T follicular helper cell (primary cell): ENCODE data around the gene DYRK1A.
"Not testable (repeated sequence)": the region's sequence is repeated elsewhere in the genome, so short reads cannot be mapped to it uniquely, and the experiment has no call there.

ENCODE experiments used
- DNase-seq: peaks from one replicate; pipeline ENCODE4 v3.0.0-alpha.2; 2020; ENCODE audit warnings: low read depth

Gene DYRK1A

GRCh38 chr21:37484535-37485474 is 118.2 kb downstream of the DYRK1A start:
- DNase-seq, result no peak

GRCh38 chr21:37489553-37489952 is 123.0 kb downstream of the DYRK1A start:
- no peak for DNase-seq

GRCh38 chr21:37490084-37490483 is 123.5 kb downstream of the DYRK1A start:
- no peak for DNase-seq

GRCh38 chr21:37496972-37497371 is 130.4 kb downstream of the DYRK1A start:
- no peak for DNase-seq

- no peak for DNase-seq
Measured at GRCh38 chr21:37498664-37499063, 132.1 kb downstream of the DYRK1A start.

GRCh38 chr21:37502947-37503346 is 136.4 kb downstream of the DYRK1A start:
- no peak for DNase-seq

- DNase-seq, result no peak
Measured at GRCh38 chr21:37503848-37504467, 137.4 kb downstream of the DYRK1A start.

- DNase-seq, result no peak
Measured at GRCh38 chr21:37505963-37506362, 139.4 kb downstream of the DYRK1A start.

GRCh38 chr21:37507716-37508115 is 141.1 kb downstream of the DYRK1A start:
- no peak for DNase-seq

GRCh38 chr21:37508341-37508740 is 141.8 kb downstream of the DYRK1A start:
- no peak for DNase-seq

- DNase-seq, result no peak
Measured at GRCh38 chr21:37509802-37510393, 143.3 kb downstream of the DYRK1A start.

GRCh38 chr21:37511848-37512247 is 145.3 kb downstream of the DYRK1A start:
- no peak for DNase-seq

GRCh38 chr21:37513383-37513782 is 146.8 kb downstream of the DYRK1A start:
- DNase-seq, result no peak

GRCh38 chr21:37514038-37514667 is 147.6 kb downstream of the DYRK1A start:
- DNase-seq, result no peak

GRCh38 chr21:37516998-37517397 is 150.4 kb downstream of the DYRK1A start:
- no peak for DNase-seq

- no peak for DNase-seq
Measured at GRCh38 chr21:37520801-37521200, 154.2 kb downstream of the DYRK1A start.

- DNase-seq, result no peak
Measured at GRCh38 chr21:37521658-37522057, 155.1 kb downstream of the DYRK1A start.

- DNase-seq, result no peak
Measured at GRCh38 chr21:37522641-37523295, 156.2 kb downstream of the DYRK1A start.

GRCh38 chr21:37524944-37525343 is 158.4 kb downstream of the DYRK1A start:
- not testable (repeated sequence) for DNase-seq

GRCh38 chr21:37525810-37526209 is 159.2 kb downstream of the DYRK1A start:
- DNase-seq, result no peak

GRCh38 chr21:37527103-37527502 is 160.5 kb downstream of the DYRK1A start:
- DNase-seq, result no peak

- no peak for DNase-seq
Measured at GRCh38 chr21:37527716-37528115, 161.1 kb downstream of the DYRK1A start.
